ENCODE results near the gene PBX4.

PBX4 gene

GRCh38 chr19:19546751-19547162, 71.7 kb downstream of the PBX4 start:
- H3K4me3 ChIP-seq (ENCODE audit: low read depth, low read length), result no peak overlapping the region
- no peak for DNase-seq (ENCODE audit: low read depth)

- no peak overlapping the region for H3K4me3 ChIP-seq (ENCODE audit: low read depth, low read length)
- DNase-seq (ENCODE audit: low read depth), result no peak
These were observed 72.8 kb downstream of the PBX4 start for GRCh38 chr19:19545707-19546106.

GRCh38 chr19:19544954-19545591, 73.4 kb downstream of the PBX4 start:
- DNase-seq (ENCODE audit: low read depth), result no peak

GRCh38 chr19:19544257-19544953, 74.1 kb downstream of the PBX4 start:
- DNase-seq (ENCODE audit: low read depth), result no peak
- H3K4me3 ChIP-seq (ENCODE audit: low read depth, low read length), result no peak overlapping the region

More at GRCh38 chr19:19544954-19545591, 73.4 kb downstream of the PBX4 start:
- no peak overlapping the region for H3K4me3 ChIP-seq (ENCODE audit: low read depth, low read length)

GRCh38 chr19:19543640-19544039, 74.8 kb downstream of the PBX4 start:
- DNase-seq (ENCODE audit: low read depth), result no peak

GRCh38 chr19:19543101-19543500, 75.4 kb downstream of the PBX4 start:
- no peak overlapping the region for H3K4me3 ChIP-seq (ENCODE audit: low read depth, low read length)
- DNase-seq (ENCODE audit: low read depth), result no peak

More at GRCh38 chr19:19543640-19544039, 74.8 kb downstream of the PBX4 start:
- no peak overlapping the region for H3K4me3 ChIP-seq (ENCODE audit: low read depth, low read length)

- DNase-seq (ENCODE audit: low read depth), result no peak
- no peak overlapping the region for H3K4me3 ChIP-seq (ENCODE audit: low read depth, low read length)
These were observed 76.0 kb downstream of the PBX4 start for GRCh38 chr19:19542507-19542906.

- no peak overlapping the region for H3K4me3 ChIP-seq (ENCODE audit: low read depth, low read length)
- DNase-seq (ENCODE audit: low read depth), result no peak
These were observed 76.9 kb downstream of the PBX4 start for GRCh38 chr19:19541616-19542015.

GRCh38 chr19:19540715-19541515, 77.6 kb downstream of the PBX4 start:
- H3K4me3 ChIP-seq (ENCODE audit: low read depth, low read length), result peak overlapping the region; percentile 23
- DNase-seq (ENCODE audit: low read depth), result no peak

GRCh38 chr19:19540064-19540714, 78.3 kb downstream of the PBX4 start:
- H3K4me3 ChIP-seq (ENCODE audit: low read depth, low read length), result peak overlapping the region; percentile 23
- DNase-seq (ENCODE audit: low read depth), result no peak

GRCh38 chr19:19539698-19540063, 78.8 kb downstream of the PBX4 start:
- H3K4me3 ChIP-seq (ENCODE audit: low read depth, low read length), result no peak overlapping the region

GRCh38 chr19:19538785-19539166, 79.7 kb downstream of the PBX4 start:
- H3K4me3 ChIP-seq (ENCODE audit: low read depth, low read length), result peak overlapping the region; percentile 34
- no peak for DNase-seq (ENCODE audit: low read depth)

More at GRCh38 chr19:19539698-19540063, 78.8 kb downstream of the PBX4 start:
- DNase-seq (ENCODE audit: low read depth), result no peak

GRCh38 chr19:19538061-19538784, 80.3 kb downstream of the PBX4 start, which contains the start of gene CILP2:
Gene CILP2, plus strand, starts transcription at chr19:19538265. Its CDS starts 85 bp downstream, at chr19:19538350.
- no peak for DNase-seq (ENCODE audit: low read depth)
- peak within 1 kb of the TSS; percentile 34 for H3K4me3 ChIP-seq (ENCODE audit: low read depth, low read length)

- H3K4me3 ChIP-seq (ENCODE audit: low read depth, low read length), result no peak overlapping the region
- DNase-seq (ENCODE audit: low read depth), result no peak
These were observed 81.1 kb downstream of the PBX4 start for GRCh38 chr19:19537075-19538048.

GRCh38 chr19:19535311-19536191, 82.9 kb downstream of the PBX4 start:
- DNase-seq (ENCODE audit: low read depth), result no peak
- H3K4me3 ChIP-seq (ENCODE audit: low read depth, low read length), result no peak overlapping the region

- no peak for DNase-seq (ENCODE audit: low read depth)
- H3K4me3 ChIP-seq (ENCODE audit: low read depth, low read length), result no peak overlapping the region
These were observed 83.8 kb downstream of the PBX4 start for GRCh38 chr19:19534556-19535265.

All from skeletal muscle cell (primary cell).